ENCODE results near the gene CLEC4M. TPM values are rescaled to one million over a fixed set of nuclear protein-coding genes. Genes with fewer than 3 reads are reported as not detected.

Gene CLEC4M
- total and polyA plus RNA-seq, 3 donors from 2014 or later, result 9.4 to 14.9 (median 14.5) TPM

DNA sequence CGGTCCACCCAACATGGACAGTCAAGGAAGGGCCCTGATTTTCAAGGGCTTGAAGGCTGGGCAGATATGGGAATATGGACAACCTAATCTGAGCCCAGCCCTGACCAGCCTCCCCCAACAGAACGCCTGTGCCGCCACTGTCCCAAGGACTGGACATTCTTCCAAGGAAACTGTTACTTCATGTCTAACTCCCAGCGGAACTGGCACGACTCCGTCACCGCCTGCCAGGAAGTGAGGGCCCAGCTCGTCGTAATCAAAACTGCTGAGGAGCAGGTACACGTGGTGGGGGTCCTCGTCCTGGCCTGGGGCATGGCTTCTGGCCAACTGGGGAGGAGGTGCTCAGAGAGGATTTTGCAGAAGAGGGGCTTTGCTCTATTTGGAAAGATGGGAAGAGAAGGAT lies 3.5 kb downstream of the CLEC4M start:
- no peak overlapping the region for H3K27ac ChIP-seq
- no peaks in the 10 kb centered on the region for H3K36me3 ChIP-seq (ENCODE audit: low read depth, missing control alignments)
- H3K4me3 ChIP-seq, result no peak overlapping the region
- 62 to 68% methylated on average over 8 to 11 of the region's 11 CpGs for WGBS, 2 donors
- no peaks in the 10 kb centered on the region for H3K9me3 ChIP-seq
- TF ChIP-seq, protein P1, sequence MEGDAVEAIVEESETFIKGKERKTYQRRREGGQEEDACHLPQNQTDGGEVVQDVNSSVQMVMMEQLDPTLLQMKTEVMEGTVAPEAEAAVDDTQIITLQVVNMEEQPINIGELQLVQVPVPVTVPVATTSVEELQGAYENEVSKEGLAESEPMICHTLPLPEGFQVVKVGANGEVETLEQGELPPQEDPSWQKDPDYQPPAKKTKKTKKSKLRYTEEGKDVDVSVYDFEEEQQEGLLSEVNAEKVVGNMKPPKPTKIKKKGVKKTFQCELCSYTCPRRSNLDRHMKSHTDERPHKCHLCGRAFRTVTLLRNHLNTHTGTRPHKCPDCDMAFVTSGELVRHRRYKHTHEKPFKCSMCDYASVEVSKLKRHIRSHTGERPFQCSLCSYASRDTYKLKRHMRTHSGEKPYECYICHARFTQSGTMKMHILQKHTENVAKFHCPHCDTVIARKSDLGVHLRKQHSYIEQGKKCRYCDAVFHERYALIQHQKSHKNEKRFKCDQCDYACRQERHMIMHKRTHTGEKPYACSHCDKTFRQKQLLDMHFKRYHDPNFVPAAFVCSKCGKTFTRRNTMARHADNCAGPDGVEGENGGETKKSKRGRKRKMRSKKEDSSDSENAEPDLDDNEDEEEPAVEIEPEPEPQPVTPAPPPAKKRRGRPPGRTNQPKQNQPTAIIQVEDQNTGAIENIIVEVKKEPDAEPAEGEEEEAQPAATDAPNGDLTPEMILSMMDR (IDR thresholded peaks at IDR 0.05), result no peak
- TF ChIP-seq POLR2A (IDR thresholded peaks at IDR 0.05), result no peak
- peaks cover 6% of the 10 kb centered on the region for H3K4me1 ChIP-seq
- no peaks in the 10 kb centered on the region for H3K27me3 ChIP-seq
- DNase-seq, result no peak
- intact Hi-C loops (cut with DNase I; ENCODE audit: low total_unique reads), result no loop called here

DNA sequence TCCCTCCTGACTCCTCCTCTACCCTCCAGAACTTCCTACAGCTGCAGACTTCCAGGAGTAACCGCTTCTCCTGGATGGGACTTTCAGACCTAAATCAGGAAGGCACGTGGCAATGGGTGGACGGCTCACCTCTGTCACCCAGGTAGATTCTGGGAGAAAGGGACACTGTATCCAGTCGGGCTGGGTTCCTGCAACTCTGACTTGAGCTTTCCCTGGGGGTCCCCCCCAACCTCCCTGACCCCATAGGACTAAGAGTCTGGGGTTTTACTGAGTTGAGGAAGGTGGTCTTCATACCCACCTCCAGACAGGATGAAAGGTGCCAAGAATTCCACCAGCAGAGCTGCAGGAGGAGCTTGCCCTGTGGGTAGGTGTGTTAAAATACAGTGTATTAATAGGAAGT lies 4.4 kb downstream of the CLEC4M start:
- peaks cover 6% of the 10 kb centered on the region for H3K4me1 ChIP-seq
- no peak overlapping the region for H3K4me3 ChIP-seq
- H3K27me3 ChIP-seq, result no peaks in the 10 kb centered on the region
- no peak for DNase-seq
- H3K27ac ChIP-seq, result no peak overlapping the region
- intact Hi-C loops (cut with DNase I; ENCODE audit: low total_unique reads), result no loop called here
- TF ChIP-seq, protein P1 (IDR thresholded peaks at IDR 0.05), result no peak
- TF ChIP-seq POLR2A (IDR thresholded peaks at IDR 0.05), result no peak
- WGBS, 2 donors, result 63 to 88% methylated on average over 4 of the region's 4 CpGs
- H3K36me3 ChIP-seq (ENCODE audit: low read depth, missing control alignments), result no peaks in the 10 kb centered on the region
- H3K9me3 ChIP-seq, result no peaks in the 10 kb centered on the region

DNA sequence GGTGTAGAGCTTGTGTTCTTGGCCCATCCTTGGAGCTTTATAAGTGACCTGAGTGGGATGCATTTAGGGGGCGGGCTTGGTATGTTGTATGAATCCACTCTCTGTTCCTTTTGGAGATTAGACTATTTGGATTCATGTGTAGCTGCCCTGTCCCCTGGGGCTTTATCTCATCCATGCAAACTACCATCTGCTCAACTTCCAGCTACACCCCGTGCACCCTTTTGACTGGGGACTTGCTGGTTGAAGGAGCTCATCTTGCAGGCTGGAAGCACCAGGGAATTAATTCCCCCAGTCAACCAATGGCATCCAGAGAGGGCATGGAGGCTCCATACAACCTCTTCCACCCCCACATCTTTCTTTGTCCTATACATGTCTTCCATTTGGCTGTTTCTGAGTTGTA lies 6.1 kb downstream of the CLEC4M start:
- no peaks in the 10 kb centered on the region for H3K9me3 ChIP-seq
- no peak for TF ChIP-seq POLR2A (IDR thresholded peaks at IDR 0.05)
- TF ChIP-seq, protein P1 (IDR thresholded peaks at IDR 0.05), result no peak
- no peak overlapping the region for H3K27ac ChIP-seq
- H3K4me3 ChIP-seq, result no peak overlapping the region
- WGBS, 2 donors, result 48 to 63% methylated on average over 2 of the region's 2 CpGs
- DNase-seq, result no peak
- H3K27me3 ChIP-seq, result no peaks in the 10 kb centered on the region
- H3K4me1 ChIP-seq, result peaks cover 6% of the 10 kb centered on the region
- H3K36me3 ChIP-seq (ENCODE audit: low read depth, missing control alignments), result no peaks in the 10 kb centered on the region
- intact Hi-C loops (cut with DNase I; ENCODE audit: low total_unique reads), result no loop called here

DNA sequence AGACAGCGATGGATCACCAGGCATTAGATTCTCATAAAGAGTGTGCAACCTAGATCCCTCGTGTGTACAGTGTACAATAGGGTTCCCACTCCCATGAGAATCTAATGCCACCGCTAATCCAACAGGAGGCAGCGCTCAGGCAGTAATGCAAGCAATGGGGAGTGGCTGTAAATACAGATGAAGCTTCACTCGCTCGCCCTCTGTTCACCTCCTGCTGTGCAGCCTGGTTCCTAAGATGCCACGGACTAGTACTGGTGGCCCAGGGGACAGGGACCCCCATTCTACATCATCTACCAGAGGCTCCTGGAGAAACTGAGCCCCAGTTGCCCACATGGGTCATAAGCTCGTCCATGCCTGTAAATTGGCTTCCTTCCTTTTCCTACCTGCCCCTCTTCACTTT lies 8.0 kb downstream of the CLEC4M start:
- WGBS, 2 donors, result 81 to 88% methylated on average over 8 of the region's 8 CpGs
- TF ChIP-seq, protein P1 (IDR thresholded peaks at IDR 0.05), result no peak
- no peak for TF ChIP-seq POLR2A (IDR thresholded peaks at IDR 0.05)

DNA sequence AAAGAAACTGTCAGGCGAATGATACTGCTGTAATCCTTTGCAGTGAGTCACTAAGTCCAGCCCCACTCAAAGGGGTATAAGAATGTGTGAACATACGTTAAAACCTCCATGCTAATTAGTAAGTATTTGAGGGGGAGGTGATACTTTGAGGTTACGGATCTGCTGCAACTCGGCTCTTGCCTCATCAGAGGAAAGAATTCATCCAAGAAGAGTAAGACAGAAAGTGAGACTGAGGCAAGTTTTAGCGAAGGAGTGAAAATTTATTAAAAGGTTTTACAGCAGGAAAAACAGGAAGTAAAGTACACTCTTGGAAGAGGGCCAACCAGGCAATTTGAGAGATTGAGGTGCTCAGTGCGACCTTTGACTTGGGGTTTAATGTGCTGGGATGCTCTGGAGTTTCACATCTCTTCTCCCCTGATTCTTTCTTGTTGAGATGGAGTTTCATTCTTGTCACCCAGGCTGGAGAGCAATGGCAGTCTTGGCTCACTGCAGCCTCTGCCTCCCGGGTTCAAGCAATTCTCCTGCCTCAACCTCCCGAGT lies 9.8 kb downstream of the CLEC4M start:
- DNase-seq, result no peak
- TF ChIP-seq POLR2A (IDR thresholded peaks at IDR 0.05), result no peak
- TF ChIP-seq, protein P1 (IDR thresholded peaks at IDR 0.05), result no peak
- intact Hi-C loops (cut with DNase I; ENCODE audit: low total_unique reads), result no loop called here
- H3K9me3 ChIP-seq, result no peaks in the 10 kb centered on the region
- no peaks in the 10 kb centered on the region for H3K27me3 ChIP-seq
- H3K4me1 ChIP-seq, result no peaks in the 10 kb centered on the region
- no peak overlapping the region for H3K4me3 ChIP-seq
- H3K36me3 ChIP-seq (ENCODE audit: low read depth, missing control alignments), result no peaks in the 10 kb centered on the region
- 47 to 57% methylated on average over 8 of the region's 8 CpGs for WGBS, 2 donors
- H3K27ac ChIP-seq, result no peak overlapping the region

More for the DNA sequence above, 8.0 kb downstream of the CLEC4M start:
- Histone ChIP-seq H3K36me3 (ENCODE audit: low read depth, missing control alignments) (no peaks in the 10 kb centered on the region), H3K27me3 (no peaks in the 10 kb centered on the region), H3K9me3 (no peaks in the 10 kb centered on the region), H3K27ac (no peak overlapping the region), H3K4me1 (no peaks in the 10 kb centered on the region), H3K4me3 (no peak overlapping the region)
- DNase-seq, result no peak
- intact Hi-C loops (cut with DNase I; ENCODE audit: low total_unique reads), result no loop called here

All from testis (tissue), 3 donors.